ENCODE data around the gene SCARB2.

DNA sequence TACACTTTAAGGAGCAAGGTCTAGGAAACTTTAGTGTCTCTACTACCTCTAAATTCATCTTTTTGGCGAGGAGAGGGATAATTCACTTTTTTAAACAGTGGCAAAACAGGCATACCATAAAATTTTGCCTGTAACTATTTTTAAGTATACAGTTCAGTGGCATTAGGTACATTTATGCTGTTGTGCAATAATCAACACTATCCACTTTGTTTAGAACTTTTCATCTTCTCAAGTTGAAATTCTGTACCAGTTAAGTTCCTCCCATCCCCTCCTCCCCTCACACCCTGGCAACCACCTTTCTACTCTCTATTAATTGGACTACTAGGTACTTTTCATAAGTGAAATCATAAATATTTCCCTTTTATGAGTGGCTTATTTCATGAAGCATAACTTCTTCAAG lies 96.8 kb downstream of the SCARB2 start:
- TF ChIP-seq, protein P1, sequence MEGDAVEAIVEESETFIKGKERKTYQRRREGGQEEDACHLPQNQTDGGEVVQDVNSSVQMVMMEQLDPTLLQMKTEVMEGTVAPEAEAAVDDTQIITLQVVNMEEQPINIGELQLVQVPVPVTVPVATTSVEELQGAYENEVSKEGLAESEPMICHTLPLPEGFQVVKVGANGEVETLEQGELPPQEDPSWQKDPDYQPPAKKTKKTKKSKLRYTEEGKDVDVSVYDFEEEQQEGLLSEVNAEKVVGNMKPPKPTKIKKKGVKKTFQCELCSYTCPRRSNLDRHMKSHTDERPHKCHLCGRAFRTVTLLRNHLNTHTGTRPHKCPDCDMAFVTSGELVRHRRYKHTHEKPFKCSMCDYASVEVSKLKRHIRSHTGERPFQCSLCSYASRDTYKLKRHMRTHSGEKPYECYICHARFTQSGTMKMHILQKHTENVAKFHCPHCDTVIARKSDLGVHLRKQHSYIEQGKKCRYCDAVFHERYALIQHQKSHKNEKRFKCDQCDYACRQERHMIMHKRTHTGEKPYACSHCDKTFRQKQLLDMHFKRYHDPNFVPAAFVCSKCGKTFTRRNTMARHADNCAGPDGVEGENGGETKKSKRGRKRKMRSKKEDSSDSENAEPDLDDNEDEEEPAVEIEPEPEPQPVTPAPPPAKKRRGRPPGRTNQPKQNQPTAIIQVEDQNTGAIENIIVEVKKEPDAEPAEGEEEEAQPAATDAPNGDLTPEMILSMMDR (conservative IDR thresholded peaks at IDR 0.05; ENCODE audit: low read depth in 2 of 2): no peak
- TF ChIP-seq POLR2AphosphoS5 (IDR thresholded peaks at IDR 0.05; ENCODE audit: low read depth): no peak
- no peak for TF ChIP-seq CREB1 (CRISPR knock-in tag; IDR thresholded peaks at IDR 0.05; ENCODE audit: low read depth)
- TF ChIP-seq, protein P2, sequence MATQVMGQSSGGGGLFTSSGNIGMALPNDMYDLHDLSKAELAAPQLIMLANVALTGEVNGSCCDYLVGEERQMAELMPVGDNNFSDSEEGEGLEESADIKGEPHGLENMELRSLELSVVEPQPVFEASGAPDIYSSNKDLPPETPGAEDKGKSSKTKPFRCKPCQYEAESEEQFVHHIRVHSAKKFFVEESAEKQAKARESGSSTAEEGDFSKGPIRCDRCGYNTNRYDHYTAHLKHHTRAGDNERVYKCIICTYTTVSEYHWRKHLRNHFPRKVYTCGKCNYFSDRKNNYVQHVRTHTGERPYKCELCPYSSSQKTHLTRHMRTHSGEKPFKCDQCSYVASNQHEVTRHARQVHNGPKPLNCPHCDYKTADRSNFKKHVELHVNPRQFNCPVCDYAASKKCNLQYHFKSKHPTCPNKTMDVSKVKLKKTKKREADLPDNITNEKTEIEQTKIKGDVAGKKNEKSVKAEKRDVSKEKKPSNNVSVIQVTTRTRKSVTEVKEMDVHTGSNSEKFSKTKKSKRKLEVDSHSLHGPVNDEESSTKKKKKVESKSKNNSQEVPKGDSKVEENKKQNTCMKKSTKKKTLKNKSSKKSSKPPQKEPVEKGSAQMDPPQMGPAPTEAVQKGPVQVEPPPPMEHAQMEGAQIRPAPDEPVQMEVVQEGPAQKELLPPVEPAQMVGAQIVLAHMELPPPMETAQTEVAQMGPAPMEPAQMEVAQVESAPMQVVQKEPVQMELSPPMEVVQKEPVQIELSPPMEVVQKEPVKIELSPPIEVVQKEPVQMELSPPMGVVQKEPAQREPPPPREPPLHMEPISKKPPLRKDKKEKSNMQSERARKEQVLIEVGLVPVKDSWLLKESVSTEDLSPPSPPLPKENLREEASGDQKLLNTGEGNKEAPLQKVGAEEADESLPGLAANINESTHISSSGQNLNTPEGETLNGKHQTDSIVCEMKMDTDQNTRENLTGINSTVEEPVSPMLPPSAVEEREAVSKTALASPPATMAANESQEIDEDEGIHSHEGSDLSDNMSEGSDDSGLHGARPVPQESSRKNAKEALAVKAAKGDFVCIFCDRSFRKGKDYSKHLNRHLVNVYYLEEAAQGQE (IDR thresholded peaks at IDR 0.05; ENCODE audit: unreplicated experiment): no peak
